Smooth muscle cell (in vitro differentiated cells): ENCODE results near the gene FAM32A. TPM values are rescaled to one million over a fixed set of nuclear protein-coding genes. Genes with fewer than 3 reads are reported as not detected.

Source experiments
- DNase-seq: peaks from one replicate; lab custom pipeline; 2025; ENCODE audit not compliant: unreplicated experiment; lab: John Stamatoyannopoulos, UW
- H2AFZ ChIP-seq: fragments of 200-600 bp; sonication (generic); 2 replicates; pipeline ENCODE4 v1.6.0; 2016; ENCODE audit warnings: antibody characterized with exemption, low read depth, mild to moderate bottlenecking
- H3F3A ChIP-seq: fragments of 200-600 bp; sonication (generic); 2 replicates; pipeline ENCODE4 v1.6.0; 2017; ENCODE audit warnings: antibody characterized with exemption, low read depth
- H3K27ac ChIP-seq: fragments of 200-600 bp; sonication (generic); 2 replicates; pipeline ENCODE4 v1.5.1; 2016; ENCODE audit warnings: low read depth, mild to moderate bottlenecking
- H3K27me3 ChIP-seq: fragments of 200-600 bp; sonication (generic); 2 replicates; pipeline ENCODE4 v1.6.1; 2016; ENCODE audit warnings: low read depth, mild to moderate bottlenecking
- H3K36me3 ChIP-seq: fragments of 200-600 bp; sonication (generic); 2 replicates; pipeline ENCODE4 v1.5.1; 2016; ENCODE audit warnings: low read depth
- H3K4me1 ChIP-seq: fragments of 200-600 bp; sonication (generic); 2 replicates; pipeline ENCODE4 v1.5.1; 2016; ENCODE audit warnings: low read depth
- H3K4me2 ChIP-seq: fragments of 200-600 bp; sonication (generic); 2 replicates; pipeline ENCODE4 v1.6.0; 2016; ENCODE audit warnings: mild to moderate bottlenecking
- H3K4me3 ChIP-seq: fragments of 200-600 bp; sonication (generic); 2 replicates; pipeline ENCODE4 v1.5.1; 2016; ENCODE audit warnings: mild to moderate bottlenecking
- H3K79me2 ChIP-seq: fragments of 200-600 bp; sonication (generic); 2 replicates; pipeline ENCODE4 v1.6.0; 2016; ENCODE audit warnings: low read depth, mild to moderate bottlenecking
- H3K9ac ChIP-seq: fragments of 200-600 bp; sonication (generic); 2 replicates; pipeline ENCODE4 v1.6.0; 2016; ENCODE audit warnings: low read depth
- H3K9me3 ChIP-seq: fragments of 200-600 bp; sonication (generic); replicated peaks from 2 replicates; pipeline ENCODE4 v1.5.1; 2016; ENCODE audit warnings: low read depth
- H4K20me1 ChIP-seq: fragments of 200-600 bp; sonication (generic); 2 replicates; pipeline ENCODE4 v1.6.0; 2016; ENCODE audit warnings: low read depth
- WGBS: methylation state at CpG from one replicate; pipeline ENCODE4 v1.1.7; 2016; ENCODE audit warnings: low lambda C conversion rate; 5-methylcytosine and 5-hydroxymethylcytosine counted together
- polyA plus RNA-seq: library from polyadenylated mRNA; unstranded; fragments of >200 nt; fragmentation: Nextera tagmentation; extraction: Ambion mirVana; gene quantifications from 2 replicates; pipeline ENCODE4 v1.2.1, GENCODE V29; 2016
- total RNA-seq: library from RNA; depleted of rRNA; stranded (reverse); fragments of >200 nt; gene quantifications from 2 replicates; pipeline ENCODE4 v1.2.3, GENCODE V29; 2014
- TF ChIP-seq, protein P1 (sequence below): fragments of 200-600 bp; sonication (generic); IDR thresholded peaks from 2 replicates; pipeline ENCODE4 v1.5.1; 2017; ENCODE audit warnings: borderline replicate concordance, mild to moderate bottlenecking, antibody characterized with exemption; ENCODE audit not compliant: insufficient read depth, poor library complexity, severe bottlenecking

The FAM32A gene
- total and polyA plus RNA-seq, 2 experiments from 2014 or later: 109 to 132 TPM

DNA sequence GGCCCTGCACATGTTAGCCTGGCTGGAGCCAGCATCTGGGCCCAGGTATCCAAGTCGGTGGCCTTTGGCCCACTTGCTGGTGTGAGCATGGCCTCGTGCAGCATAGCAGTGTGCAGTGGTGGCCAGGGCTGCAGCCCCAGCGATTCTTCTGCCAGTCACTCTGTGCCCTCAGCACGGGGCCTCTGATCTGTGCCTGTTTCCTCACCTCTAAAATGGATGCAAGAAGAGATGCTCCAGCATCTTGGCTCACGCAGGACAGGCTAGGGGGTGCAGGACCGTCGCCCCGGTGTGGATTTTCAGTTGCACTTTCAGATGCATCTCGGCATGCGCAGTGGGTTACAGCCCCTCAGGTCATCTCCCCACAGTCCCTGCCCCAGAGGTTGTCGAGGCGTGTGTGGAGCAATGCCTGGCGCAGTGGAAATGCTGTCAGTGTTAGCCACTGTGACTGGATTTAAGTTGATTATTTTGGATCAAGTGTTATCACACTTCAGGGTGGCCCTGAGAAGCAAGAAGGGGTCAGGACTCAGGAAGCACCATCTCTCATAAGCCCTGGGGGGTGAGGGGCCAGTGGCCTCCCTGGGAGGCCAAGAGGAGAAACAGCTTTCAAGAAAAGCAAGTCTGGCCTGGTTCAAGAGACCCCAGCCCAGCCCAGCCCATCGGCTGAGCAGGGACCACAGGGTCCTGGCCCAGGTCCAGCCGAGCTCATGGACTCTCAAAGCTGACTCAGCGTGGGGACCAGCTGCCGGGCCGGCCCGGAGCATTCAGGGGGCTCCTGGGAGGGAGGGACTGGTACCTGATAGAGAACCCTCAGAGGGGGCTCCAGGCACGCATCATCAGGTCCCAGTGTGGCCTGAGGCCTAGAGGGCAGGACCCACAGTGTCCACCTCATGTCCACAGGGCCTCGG, 40.3 kb downstream of the FAM32A start:
- peaks cover 6% of the 10 kb centered on the region for H3K36me3 ChIP-seq
- 98% methylated on average over 20 of the region's 21 CpGs for WGBS
- no peak overlapping the region for H3K9ac ChIP-seq
- no peak overlapping the region for H2AFZ ChIP-seq
- H3K4me1 ChIP-seq: no peaks in the 10 kb centered on the region
- peaks cover 40% of the 10 kb centered on the region for H4K20me1 ChIP-seq
- H3K9me3 ChIP-seq: no peaks in the 10 kb centered on the region
- no peak overlapping the region for H3K4me2 ChIP-seq
- H3F3A ChIP-seq: no peaks in the 10 kb centered on the region
- H3K27ac ChIP-seq: no peak overlapping the region
- peaks cover 7% of the 10 kb centered on the region for H3K79me2 ChIP-seq
- TF ChIP-seq, protein P1, sequence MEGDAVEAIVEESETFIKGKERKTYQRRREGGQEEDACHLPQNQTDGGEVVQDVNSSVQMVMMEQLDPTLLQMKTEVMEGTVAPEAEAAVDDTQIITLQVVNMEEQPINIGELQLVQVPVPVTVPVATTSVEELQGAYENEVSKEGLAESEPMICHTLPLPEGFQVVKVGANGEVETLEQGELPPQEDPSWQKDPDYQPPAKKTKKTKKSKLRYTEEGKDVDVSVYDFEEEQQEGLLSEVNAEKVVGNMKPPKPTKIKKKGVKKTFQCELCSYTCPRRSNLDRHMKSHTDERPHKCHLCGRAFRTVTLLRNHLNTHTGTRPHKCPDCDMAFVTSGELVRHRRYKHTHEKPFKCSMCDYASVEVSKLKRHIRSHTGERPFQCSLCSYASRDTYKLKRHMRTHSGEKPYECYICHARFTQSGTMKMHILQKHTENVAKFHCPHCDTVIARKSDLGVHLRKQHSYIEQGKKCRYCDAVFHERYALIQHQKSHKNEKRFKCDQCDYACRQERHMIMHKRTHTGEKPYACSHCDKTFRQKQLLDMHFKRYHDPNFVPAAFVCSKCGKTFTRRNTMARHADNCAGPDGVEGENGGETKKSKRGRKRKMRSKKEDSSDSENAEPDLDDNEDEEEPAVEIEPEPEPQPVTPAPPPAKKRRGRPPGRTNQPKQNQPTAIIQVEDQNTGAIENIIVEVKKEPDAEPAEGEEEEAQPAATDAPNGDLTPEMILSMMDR: no peak
- H3K27me3 ChIP-seq: no peaks in the 10 kb centered on the region
- H3K4me3 ChIP-seq: no peak overlapping the region
- DNase-seq: no peak

DNA sequence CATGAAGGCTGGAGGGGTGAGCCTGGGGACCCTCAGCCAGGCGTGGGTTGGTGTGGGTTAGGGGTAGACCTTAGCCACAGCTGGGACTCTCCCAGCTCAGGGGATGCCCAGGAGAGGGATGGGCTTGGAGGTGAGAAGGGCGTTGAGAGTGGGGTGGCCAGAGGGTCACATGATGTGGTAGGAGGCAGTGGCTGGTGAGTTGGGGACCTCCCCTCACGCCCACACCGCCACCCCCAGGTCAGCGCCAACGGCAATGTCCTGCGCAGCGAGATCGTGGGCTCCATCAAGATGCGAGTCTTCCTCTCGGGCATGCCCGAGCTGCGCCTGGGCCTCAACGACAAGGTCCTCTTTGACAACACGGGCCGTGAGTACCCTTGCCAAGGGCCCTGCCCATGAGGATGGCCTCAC, 41.0 kb downstream of the FAM32A start:
- WGBS: 95% methylated on average over 12 of the region's 16 CpGs
- H3K79me2 ChIP-seq: peaks cover 4% of the 10 kb centered on the region
- H3K36me3 ChIP-seq: no peaks in the 10 kb centered on the region
- peaks cover 40% of the 10 kb centered on the region for H4K20me1 ChIP-seq
- H2AFZ ChIP-seq: no peak overlapping the region
- H3F3A ChIP-seq: no peaks in the 10 kb centered on the region
- no peak overlapping the region for H3K27ac ChIP-seq
- no peak for DNase-seq
- no peak overlapping the region for H3K9ac ChIP-seq
- TF ChIP-seq, protein P1: no peak
- H3K4me3 ChIP-seq: no peak overlapping the region
- no peaks in the 10 kb centered on the region for H3K4me1 ChIP-seq
- H3K9me3 ChIP-seq: no peaks in the 10 kb centered on the region
- no peak overlapping the region for H3K4me2 ChIP-seq
- H3K27me3 ChIP-seq: no peaks in the 10 kb centered on the region

DNA sequence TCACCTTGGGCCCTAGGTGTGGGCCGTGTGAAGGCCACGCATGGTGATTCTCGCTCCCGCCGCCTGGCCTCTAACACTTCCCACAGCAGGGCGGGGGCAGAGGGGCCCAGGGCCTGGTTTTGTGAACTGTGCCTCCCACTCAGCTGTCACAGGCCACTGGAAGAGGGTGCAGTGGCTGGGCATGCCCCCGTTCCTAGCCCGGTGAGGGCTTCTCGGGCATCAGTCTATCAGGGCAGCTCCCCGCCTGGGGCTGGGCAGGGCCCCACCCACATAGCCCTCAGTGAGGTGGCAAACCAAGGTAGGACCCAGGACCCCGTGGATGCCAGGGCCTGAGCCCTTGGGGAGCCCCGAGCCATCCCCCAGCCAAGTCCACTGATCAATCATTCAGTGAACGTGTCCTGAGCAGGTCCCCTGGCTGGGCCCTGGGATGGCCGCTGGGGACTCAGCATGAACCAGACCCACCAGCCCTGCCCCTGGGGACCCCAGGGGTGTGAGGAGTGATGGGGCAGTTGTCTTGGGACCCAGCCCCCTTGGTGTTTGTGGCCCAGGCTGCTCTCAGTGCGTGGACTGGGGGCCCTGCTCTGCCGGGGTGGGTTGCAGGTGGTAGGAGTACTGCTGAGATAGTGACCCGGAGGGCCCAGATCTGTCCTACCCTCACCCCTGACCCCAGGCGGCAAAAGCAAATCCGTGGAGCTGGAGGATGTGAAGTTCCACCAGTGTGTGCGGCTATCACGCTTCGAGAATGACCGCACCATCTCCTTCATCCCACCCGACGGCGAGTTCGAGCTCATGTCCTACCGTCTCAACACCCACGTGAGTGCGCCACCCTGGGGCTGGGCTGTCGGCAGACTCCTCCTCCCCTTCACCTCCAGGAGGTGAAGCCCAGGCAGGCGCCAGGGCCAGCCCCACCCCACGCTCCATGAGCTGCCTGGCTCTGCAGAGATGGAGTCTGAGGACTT, 41.9 kb downstream of the FAM32A start:
- no peaks in the 10 kb centered on the region for H3F3A ChIP-seq
- H3K79me2 ChIP-seq: no peaks in the 10 kb centered on the region
- no peaks in the 10 kb centered on the region for H3K4me1 ChIP-seq
- TF ChIP-seq, protein P1: no peak
- no peaks in the 10 kb centered on the region for H3K36me3 ChIP-seq
- no peaks in the 10 kb centered on the region for H3K9me3 ChIP-seq
- H3K27me3 ChIP-seq: no peaks in the 10 kb centered on the region
- no peak overlapping the region for H3K4me2 ChIP-seq
- H3K4me3 ChIP-seq: no peak overlapping the region
- DNase-seq: no peak
- WGBS: 94% methylated on average over 33 of the region's 33 CpGs
- no peak overlapping the region for H3K27ac ChIP-seq
- no peak overlapping the region for H2AFZ ChIP-seq
- H4K20me1 ChIP-seq: peaks cover 40% of the 10 kb centered on the region
- H3K9ac ChIP-seq: no peak overlapping the region
